HepG2 (cell line): ENCODE results near the gene ERMP1. TPM values are rescaled to one million over a fixed set of nuclear protein-coding genes. Genes with fewer than 3 reads are reported as not detected.
A peak's percentile ranks its signal among the peaks of the same experiment; 100 is the strongest.

Experiments used
- ATAC-seq: fragments of 200-7000 bp; cut with Tn5 transposase; 3 replicates; pipeline ENCODE4 v1.9.1; 2020; ENCODE audit warnings: mild to moderate bottlenecking, moderate library complexity
- BruUV-seq: library from RNA; stranded (reverse); fragments of 400-500 nt; replicated peaks from 2 replicates; lab custom pipeline; 2021; lab: Mats Ljungman, UMichigan
- CTCF ChIA-PET: fragments of 300-600 bp; formaldehyde crosslinking; extraction: SDS; loops from one replicate; lab custom pipeline; 2021; ENCODE audit warnings: low total read pairs, inconsistent platforms, low intra/inter-chr PET ratio; lab: Yijun Ruan, JAX
- POLR2A ChIA-PET: fragments of 350-600 bp; sonication (Branson Sonifier 250); formaldehyde crosslinking; loops from one replicate; lab custom pipeline; 2020; ENCODE audit warnings: antibody characterized with exemption, inconsistent platforms; lab: Yijun Ruan, JAX
- DNase-seq: peaks from one replicate; pipeline ENCODE4 v3.0.0-alpha.2; 2015; ENCODE audit warnings: low spot score
- FAIRE-seq: peaks from 3 replicates; lab custom pipeline; 2011; peaks lifted over from hg19 to GRCh38; lab: Jason Lieb, UNC
- H2AFZ ChIP-seq: one replicate; pipeline ENCODE4 v1.6.1; 2011; ENCODE audit warnings: low read length, inconsistent platforms
- H3K27ac ChIP-seq: fragments of 300-600 bp; 3 replicates; pipeline ENCODE4 v1.8.0; 2011; ENCODE audit warnings: mixed run types, mild to moderate bottlenecking, mixed read lengths, low read length, inconsistent platforms; ENCODE audit not compliant: insufficient read depth; ENCODE audit errors: extremely low read length
- H3K27me3 ChIP-seq, 2 experiments: fragments of 200-600 bp in 1 of 2; 2 replicates in 1 of 2; 3 replicates in 1 of 2; pipeline versions ENCODE4 v1.6.0 to v1.8.0; 2011; ENCODE audit warnings: low read length in 2 of 2, mild to moderate bottlenecking in 2 of 2, moderate library complexity in 2 of 2, inconsistent platforms in 1 of 2; ENCODE audit not compliant: insufficient read depth in 2 of 2, control insufficient read depth in 1 of 2
- H3K36me3 ChIP-seq, 2 experiments: fragments of 200-600 bp in 1 of 2; replicated peaks in 1 of 2; 2 replicates in 1 of 2; 3 replicates in 1 of 2; pipeline versions ENCODE4 v1.5.1 to v1.8.0; 2011; ENCODE audit warnings: low read length in 2 of 2, inconsistent platforms in 1 of 2; ENCODE audit not compliant: insufficient read depth in 2 of 2, control insufficient read depth in 1 of 2
- H3K4me1 ChIP-seq: 2 replicates; pipeline ENCODE4 v1.5.1; 2012; ENCODE audit warnings: low read length, inconsistent platforms; ENCODE audit not compliant: insufficient read depth
- H3K4me2 ChIP-seq: 2 replicates; pipeline ENCODE4 v1.6.0; 2011; ENCODE audit warnings: low read depth, low read length, inconsistent platforms
- H3K4me3 ChIP-seq, 3 experiments: fragments of 200-600 bp in 1 of 3; sonication (generic), shearing (Covaris generic) in 1 of 3; replicated peaks in 1 of 3; 2 replicates each; pipeline ENCODE4 v1.5.1; 2011 to 2016; ENCODE audit warnings: low read length in 3 of 3, inconsistent platforms in 2 of 3, low read depth in 2 of 3, mild to moderate bottlenecking in 2 of 3, control low read depth in 1 of 3, mixed read lengths in 1 of 3; ENCODE audit not compliant: insufficient read depth in 1 of 3
- H3K79me2 ChIP-seq: one replicate; pipeline ENCODE4 v1.6.1; 2011; ENCODE audit warnings: low read length, inconsistent platforms; ENCODE audit not compliant: insufficient read depth
- H3K9ac ChIP-seq: 2 replicates; pipeline ENCODE4 v1.6.0; 2011; ENCODE audit warnings: mild to moderate bottlenecking, low read depth, low read length, inconsistent platforms; ENCODE audit not compliant: insufficient read depth
- H3K9me3 ChIP-seq: 2 replicates; pipeline ENCODE4 v1.5.1; 2012; ENCODE audit warnings: mild to moderate bottlenecking, low read length
- H4K20me1 ChIP-seq: 2 replicates; pipeline ENCODE4 v1.6.0; 2011; ENCODE audit warnings: inconsistent platforms, mild to moderate bottlenecking, low read length, moderate library complexity; ENCODE audit not compliant: insufficient read depth
- CTCF ChIP-seq: sonication (generic); formaldehyde crosslinking; IDR thresholded peaks from 2 replicates; pipeline ENCODE4 v1.5.0; 2020; ENCODE audit warnings: mild to moderate bottlenecking, missing genetic modification reagents, moderate library complexity
- STAG1 ChIP-seq: sonication (generic); formaldehyde crosslinking; IDR thresholded peaks from 2 replicates; pipeline ENCODE4 v1.4.0; 2020; ENCODE audit warnings: missing genetic modification reagents
- TOPORS ChIP-seq: sonication (generic); formaldehyde crosslinking; IDR thresholded peaks from 2 replicates; pipeline ENCODE4 v1.8.0; 2023; ENCODE audit warnings: mild to moderate bottlenecking, missing genetic modification reagents
- WGBS: methylation state at CpG from one replicate; pipeline ENCODE4 v1.1.6; 2017; ENCODE audit warnings: low lambda C conversion rate; 5-methylcytosine and 5-hydroxymethylcytosine counted together
- in situ Hi-C: cut with HindIII; loops from 2 replicates; pipeline ENCODE4 v1.10.0; 2017; ENCODE audit warnings: low pct_unique_long_range_greater_than_20kb; ENCODE audit not compliant: extremely low pct_ligation_motif_present
- intact Hi-C: fragments of 100-400 bp; cut with micrococcal nuclease; formaldehyde crosslinking; loops from one replicate; pipeline ENCODE4 v1.10.0; 2022; ENCODE audit not compliant: unreplicated experiment
- polyA plus RNA-seq, 8 experiments: library from polyadenylated mRNA; depleted of rRNA in 3 of 8; stranded (reverse) in 7 of 8; unstranded in 1 of 8; fragments of >200 nt; fragmentation: Illumina TruSeq in 4 of 8; extraction: Trizol in 4 of 8; gene quantifications; 2 replicates each; pipeline versions ENCODE4 v1.2.1 to v1.2.3, GENCODE V29; 2011 to 2016; ENCODE audit warnings: low read depth in 4 of 8, missing spikeins in 1 of 8, mixed read lengths in 1 of 8; ENCODE audit not compliant: insufficient read depth in 1 of 8
- total RNA-seq, 5 experiments: library from RNA; depleted of rRNA; stranded (reverse); fragments of >200 nt; fragmentation: Illumina TruSeq; extraction: Trizol; gene quantifications; 2 replicates each; pipeline ENCODE4 v1.2.3, GENCODE V29; 2016; ENCODE audit warnings: low read depth in 1 of 5

ERMP1 gene
- total and polyA plus RNA-seq, 2 of the 13 experiments (the other 11 are each of a cell fraction or from before 2014, with no cell fraction given): 40.9 to 65.4 TPM

- ATAC-seq: peak; percentile 76
- POLR2A ChIA-PET: no interaction called here
- no TSS peak for BruUV-seq
- no peak overlapping the region for H3K9ac ChIP-seq
- H3K36me3 ChIP-seq: peaks cover 5 to 60% of the 10 kb centered on the region in 2 experiments; a peak in 4 of 5 replicates
- H4K20me1 ChIP-seq: no peaks in the 10 kb centered on the region
- no peak for FAIRE-seq
- in situ Hi-C loops: no loop called here
- 0 out of 2 replicates have a peak, but pooled peaks cover under 1% of the 10 kb centered on the region for H3K9me3 ChIP-seq
- CTCF ChIA-PET: no interaction called here
- peak; percentile 50 for TF ChIP-seq CTCF (CRISPR knock-in tag)
- TF ChIP-seq STAG1 (CRISPR knock-in tag): peak; percentile 40
- TF ChIP-seq TOPORS (CRISPR knock-in tag): no peak
- TF ChIP-seq, all 625 proteins: peak for 2
- H3K4me1 ChIP-seq: no peaks in the 10 kb centered on the region
- H2AFZ ChIP-seq: no peak overlapping the region
- no peak for DNase-seq
- intact Hi-C loops: loop anchor here (5.0 kb wide), 1 partner anchor 321 kb away; the partner anchor contains the start of gene CD274
- H3K27ac ChIP-seq: no peak overlapping the region
- H3K4me2 ChIP-seq: no peak overlapping the region
- no peak overlapping the region for H3K4me3 ChIP-seq
- WGBS: 91% methylated on average over 3 of the region's 3 CpGs
- H3K79me2 ChIP-seq: no peaks in the 10 kb centered on the region
- H3K27me3 ChIP-seq: no peaks in the 10 kb centered on the region
These were observed 59.5 kb downstream of the ERMP1 start for GRCh38 chr9:5773324-5773999.
